Lung (tissue), 12 donors: ENCODE measurements around the gene PTPRD. TPM values are rescaled to one million over a fixed set of nuclear protein-coding genes. Genes with fewer than 3 reads are reported as not detected.
A peak's percentile ranks its signal among the peaks of the same experiment; 100 is the strongest.

Experiments used
- ATAC-seq: fragments of 200-7000 bp; cut with Tn5 transposase; one replicate; pipeline ENCODE4 v1.9.1; 2020; ENCODE audit warnings: moderate number of reproducible peaks; ENCODE audit not compliant: insufficient read depth, low FRiP score
- DNase-seq, 3 donors: peaks; one replicate each; pipeline ENCODE4 v3.0.0-alpha.2; 2013 to 2017
- H3K27ac ChIP-seq, 2 donors: one replicate each; pipeline ENCODE4 v1.5.1; 2013; ENCODE audit warnings: mild to moderate bottlenecking in 2 of 2, moderate library complexity in 2 of 2, control low read depth in 1 of 2, inconsistent platforms in 1 of 2, low read depth in 1 of 2, low read length in 1 of 2
- H3K27me3 ChIP-seq, 3 donors: one replicate each; pipeline ENCODE4 v1.5.1; 2013; ENCODE audit warnings: low read length in 2 of 3; ENCODE audit not compliant: control insufficient read depth in 3 of 3, insufficient read depth in 3 of 3
- H3K36me3 ChIP-seq, 4 donors: one replicate each; pipeline ENCODE4 v1.5.1; 2013; ENCODE audit warnings: low read length in 4 of 4, mild to moderate bottlenecking in 1 of 4, moderate library complexity in 1 of 4; ENCODE audit not compliant: control insufficient read depth in 4 of 4, insufficient read depth in 4 of 4
- H3K4me1 ChIP-seq, 5 donors: one replicate each; pipeline ENCODE4 v1.5.1; 2013; ENCODE audit warnings: low read length in 5 of 5, mild to moderate bottlenecking in 2 of 5, moderate library complexity in 1 of 5; ENCODE audit not compliant: control insufficient read depth in 5 of 5, insufficient read depth in 5 of 5
- H3K4me3 ChIP-seq: one replicate; pipeline ENCODE4 v1.5.1; 2013; ENCODE audit warnings: mild to moderate bottlenecking, control low read depth, moderate library complexity
- H3K9ac ChIP-seq, 2 donors: one replicate each; pipeline ENCODE4 v1.5.1; 2013; ENCODE audit warnings: low read length in 2 of 2, control low read depth in 1 of 2; ENCODE audit not compliant: insufficient read depth in 1 of 2
- H3K9me3 ChIP-seq, 4 donors: one replicate each; pipeline ENCODE4 v1.5.1; 2013; ENCODE audit warnings: low read length in 3 of 4, mild to moderate bottlenecking in 1 of 4, moderate library complexity in 1 of 4; ENCODE audit not compliant: control insufficient read depth in 4 of 4, insufficient read depth in 3 of 4
- CTCF ChIP-seq: IDR thresholded peaks from 2 replicates; pipeline ENCODE4 v1.5.1; 2012; ENCODE audit warnings: mild to moderate bottlenecking; ENCODE audit errors: control extremely low read depth, extremely low read depth
- WGBS, 2 donors: extraction: QIAGEN DNeasy Blood & Tissue Kit; methylation state at CpG; one replicate each; pipeline ENCODE4 v1.1.7; 2013; 5-methylcytosine and 5-hydroxymethylcytosine counted together
- polyA plus RNA-seq, 2 donors: library from polyadenylated mRNA; stranded (reverse); fragments of 200-250 nt; gene quantifications; one replicate each; pipeline ENCODE4 v1.2.1, GENCODE V29; 2013
- total RNA-seq, 2 donors: library from RNA; depleted of rRNA in 1 of 2; stranded (reverse); fragments of >200 nt in 1 of 2; gene quantifications; one replicate each; pipeline ENCODE4 v1.2.1, GENCODE V29; 2014 to 2021
- donor health status: control.
- donor health status: control.
- donor health status: Bipolar disorder and iron deficiency.
- donor health status: healthy.
- donor health status: DM: yes; HTN: yes; CAD: no.

The PTPRD gene
- total and polyA plus RNA-seq, 4 donors, result 1.9 to 145 (median 13.7) TPM

- 84 to 91% methylated on average over 3 of the region's 3 CpGs for WGBS, 2 donors
- Histone ChIP-seq H3K9me3 (no peaks in the 10 kb centered on the region), H3K27me3 (no peaks in the 10 kb centered on the region), H3K27ac (no peak overlapping the region), H3K4me1 (peaks cover 0 to 6% (median 0%) of the 10 kb centered on the region in 5 donors), H3K4me3 (no peak overlapping the region), H3K9ac (no peak overlapping the region), H3K36me3 (peaks cover 0 to 6% (median 0%) of the 10 kb centered on the region in 4 donors)
- no peak for DNase-seq
- no peak for ATAC-seq
- TF ChIP-seq CTCF, result no peak
These were observed 1927.0 kb downstream of the PTPRD start for GRCh38 chr9:8685825-8686224.

GRCh38 chr9:8684978-8685708 lies 1927.7 kb downstream of the PTPRD start:
- H3K27me3 ChIP-seq, result no peaks in the 10 kb centered on the region
- H3K9me3 ChIP-seq, result no peaks in the 10 kb centered on the region
- H3K9ac ChIP-seq, result no peak overlapping the region
- no peak overlapping the region for H3K27ac ChIP-seq
- H3K4me3 ChIP-seq, result no peak overlapping the region
- TF ChIP-seq CTCF, result no peak
- DNase-seq (peak in 1 of 3 donors; percentile 52), ATAC-seq (no peak)
- peaks cover 0 to 9% (median 0%) of the 10 kb centered on the region in 5 donors for H3K4me1 ChIP-seq
- 85 to 87% methylated on average over 4 of the region's 4 CpGs for WGBS, 2 donors
- H3K36me3 ChIP-seq, result peaks cover 0 to 6% (median 0%) of the 10 kb centered on the region in 4 donors

- WGBS, 2 donors, result 91 to 92% methylated on average over 7 of the region's 7 CpGs
- H3K27me3 ChIP-seq, result no peaks in the 10 kb centered on the region
- ATAC-seq (no peak), DNase-seq (no peak)
- no peak overlapping the region for H3K9ac ChIP-seq
- peaks cover 0 to 22% (median 4%) of the 10 kb centered on the region in 5 donors for H3K4me1 ChIP-seq
- no peaks in the 10 kb centered on the region for H3K36me3 ChIP-seq
- no peak for TF ChIP-seq CTCF
- no peaks in the 10 kb centered on the region for H3K9me3 ChIP-seq
- H3K27ac ChIP-seq, result no peak overlapping the region
- no peak overlapping the region for H3K4me3 ChIP-seq
These were observed 1929.3 kb downstream of the PTPRD start for GRCh38 chr9:8683496-8683895.
